ENCODE data around the gene PLD6.
A peak's percentile ranks its signal among the peaks of the same experiment; 100 is the strongest.

Gene PLD6

GRCh38 chr17:17224137-17224536 is 18.0 kb upstream of the PLD6 start:
- H3K4me3 ChIP-seq (ENCODE audit: low read length): no peak overlapping the region
- H3K36me3 ChIP-seq (ENCODE audit: insufficient read depth, low read length): peaks cover 88% of the 10 kb centered on the region
- H3K4me1 ChIP-seq (ENCODE audit: control insufficient read depth, insufficient read depth, low read length): no peaks in the 10 kb centered on the region
- no peak overlapping the region for H3K9ac ChIP-seq (ENCODE audit: low read depth, low read length)
- no peaks in the 10 kb centered on the region for H3K9me3 ChIP-seq (replicated peaks; ENCODE audit: low read length)
- H3K4me2 ChIP-seq (ENCODE audit: low read length): no peak overlapping the region
- no peaks in the 10 kb centered on the region for H3K27me3 ChIP-seq (ENCODE audit: control insufficient read depth, insufficient read depth, low read length)

DNA sequence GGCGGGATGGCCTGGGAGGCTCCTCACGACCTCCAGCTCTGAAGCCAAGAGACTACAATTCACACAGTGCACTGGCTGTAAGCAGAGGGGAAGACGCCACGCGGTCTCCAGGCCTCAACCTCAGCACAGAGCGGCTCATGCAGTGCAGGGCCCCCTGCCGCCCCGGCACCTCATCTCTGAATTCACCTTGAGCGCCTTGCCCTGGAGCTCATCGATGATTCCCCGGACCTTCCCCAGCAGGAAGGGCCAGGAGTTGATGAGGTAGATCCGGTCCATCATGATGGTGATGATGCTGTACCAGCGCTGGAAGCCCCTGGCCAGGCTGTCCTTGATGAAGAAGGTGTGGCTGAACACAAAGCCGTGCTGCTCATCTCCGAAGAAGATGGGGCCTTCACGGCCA is 17.6 kb upstream of the PLD6 start:
- peaks cover 87% of the 10 kb centered on the region for H3K36me3 ChIP-seq (ENCODE audit: insufficient read depth, low read length)
- no peak overlapping the region for H3K4me2 ChIP-seq (ENCODE audit: low read length)
- no peak overlapping the region for H3K9ac ChIP-seq (ENCODE audit: low read depth, low read length)
- no peaks in the 10 kb centered on the region for H3K9me3 ChIP-seq (replicated peaks; ENCODE audit: low read length)
- H3K4me1 ChIP-seq (ENCODE audit: control insufficient read depth, insufficient read depth, low read length): no peaks in the 10 kb centered on the region
- no peaks in the 10 kb centered on the region for H3K27me3 ChIP-seq (ENCODE audit: control insufficient read depth, insufficient read depth, low read length)
- no peak overlapping the region for H3K4me3 ChIP-seq (ENCODE audit: low read length)

GRCh38 chr17:17221329-17221728 is 15.2 kb upstream of the PLD6 start:
- Histone ChIP-seq H3K9me3 (replicated peaks; ENCODE audit: low read length) (no peaks in the 10 kb centered on the region), H3K4me1 (ENCODE audit: control insufficient read depth, insufficient read depth, low read length) (no peaks in the 10 kb centered on the region), H3K4me2 (ENCODE audit: low read length) (no peak overlapping the region), H3K27me3 (ENCODE audit: control insufficient read depth, insufficient read depth, low read length) (no peaks in the 10 kb centered on the region), H3K4me3 (ENCODE audit: low read length) (no peak overlapping the region), H3K9ac (ENCODE audit: low read depth, low read length) (no peak overlapping the region), H3K36me3 (ENCODE audit: insufficient read depth, low read length) (peaks cover 90% of the 10 kb centered on the region)

GRCh38 chr17:17220529-17220928 is 14.4 kb upstream of the PLD6 start:
- no peaks in the 10 kb centered on the region for H3K9me3 ChIP-seq (replicated peaks; ENCODE audit: low read length)
- peaks cover 90% of the 10 kb centered on the region for H3K36me3 ChIP-seq (ENCODE audit: insufficient read depth, low read length)
- no peak overlapping the region for H3K9ac ChIP-seq (ENCODE audit: low read depth, low read length)
- H3K27me3 ChIP-seq (ENCODE audit: control insufficient read depth, insufficient read depth, low read length): no peaks in the 10 kb centered on the region
- no peak overlapping the region for H3K4me3 ChIP-seq (ENCODE audit: low read length)
- H3K4me1 ChIP-seq (ENCODE audit: control insufficient read depth, insufficient read depth, low read length): no peaks in the 10 kb centered on the region
- H3K4me2 ChIP-seq (ENCODE audit: low read length): no peak overlapping the region

DNA sequence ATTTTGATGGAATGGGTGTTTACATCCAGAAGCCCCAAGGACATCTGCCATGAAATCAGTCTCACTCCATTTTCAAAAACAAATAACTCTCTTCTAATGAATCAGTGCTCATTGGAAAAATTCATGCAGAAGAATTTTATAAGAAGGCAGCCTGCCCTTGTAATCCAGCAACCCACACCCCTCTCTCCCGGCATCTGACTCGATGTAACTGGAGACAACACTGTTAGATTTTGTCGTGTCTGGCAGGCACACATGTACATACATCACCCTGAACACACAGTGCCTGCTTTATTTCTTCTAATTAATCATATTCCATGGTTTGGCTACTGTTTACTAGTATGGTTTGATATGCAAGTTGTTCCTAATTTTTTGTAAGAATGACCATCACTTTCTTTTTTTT is 11.9 kb upstream of the PLD6 start:
- Histone ChIP-seq H3K9me3 (replicated peaks; ENCODE audit: low read length) (no peaks in the 10 kb centered on the region), H3K9ac (ENCODE audit: low read depth, low read length) (no peak overlapping the region), H3K4me1 (ENCODE audit: control insufficient read depth, insufficient read depth, low read length) (no peaks in the 10 kb centered on the region), H3K27me3 (ENCODE audit: control insufficient read depth, insufficient read depth, low read length) (no peaks in the 10 kb centered on the region), H3K4me2 (ENCODE audit: low read length) (no peak overlapping the region), H3K4me3 (ENCODE audit: low read length) (no peak overlapping the region), H3K36me3 (ENCODE audit: insufficient read depth, low read length) (peaks cover 89% of the 10 kb centered on the region)

DNA sequence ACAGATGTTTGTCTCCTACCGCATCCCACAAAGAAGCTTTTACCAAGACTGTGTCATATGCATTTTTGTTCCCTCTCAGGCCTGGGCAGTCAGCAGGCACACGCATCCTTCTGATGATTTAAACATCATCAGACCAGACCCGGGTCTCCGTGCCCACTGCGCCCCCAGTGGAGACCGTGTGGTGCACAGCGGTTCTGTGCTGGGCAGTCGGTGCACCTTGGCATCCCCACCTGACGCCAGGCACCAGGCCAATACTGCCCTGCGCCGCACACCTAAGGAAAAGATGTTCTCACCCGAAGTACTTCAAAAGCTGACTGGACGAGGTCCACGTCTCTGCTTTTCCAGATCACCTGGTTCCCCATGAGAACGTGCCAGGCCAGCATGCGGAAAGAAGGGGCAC is 10.6 kb upstream of the PLD6 start:
- Histone ChIP-seq H3K27me3 (ENCODE audit: control insufficient read depth, insufficient read depth, low read length) (no peaks in the 10 kb centered on the region), H3K4me2 (ENCODE audit: low read length) (no peak overlapping the region), H3K9me3 (replicated peaks; ENCODE audit: low read length) (no peaks in the 10 kb centered on the region), H3K9ac (ENCODE audit: low read depth, low read length) (no peak overlapping the region), H3K4me1 (ENCODE audit: control insufficient read depth, insufficient read depth, low read length) (no peaks in the 10 kb centered on the region), H3K4me3 (ENCODE audit: low read length) (no peak overlapping the region), H3K36me3 (ENCODE audit: insufficient read depth, low read length) (peaks cover 83% of the 10 kb centered on the region)

DNA sequence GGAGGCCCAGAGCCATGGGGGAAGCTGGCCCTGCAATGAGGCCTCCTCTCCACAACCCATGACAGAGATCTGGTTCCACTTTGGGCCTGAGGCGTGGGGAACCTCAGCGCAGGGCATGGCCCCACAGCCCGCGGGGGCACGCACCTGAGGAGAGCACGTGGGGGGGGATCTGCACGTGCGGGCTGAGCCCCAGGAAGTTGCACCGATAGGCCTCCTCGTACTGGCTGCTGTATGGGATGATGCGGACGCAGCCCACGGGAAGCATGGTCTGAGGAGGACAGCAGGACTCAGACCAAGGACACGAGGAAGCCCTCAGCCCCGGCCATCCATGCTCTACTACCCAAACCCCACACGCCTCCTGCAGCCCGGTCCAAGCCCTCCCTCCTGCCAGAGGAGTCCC is 10.1 kb upstream of the PLD6 start:
- Histone ChIP-seq H3K4me3 (ENCODE audit: low read length) (no peak overlapping the region), H3K36me3 (ENCODE audit: insufficient read depth, low read length) (peaks cover 83% of the 10 kb centered on the region), H3K4me1 (ENCODE audit: control insufficient read depth, insufficient read depth, low read length) (peaks cover 3% of the 10 kb centered on the region), H3K27me3 (ENCODE audit: control insufficient read depth, insufficient read depth, low read length) (no peaks in the 10 kb centered on the region), H3K4me2 (ENCODE audit: low read length) (no peak overlapping the region), H3K9me3 (replicated peaks; ENCODE audit: low read length) (no peaks in the 10 kb centered on the region), H3K9ac (ENCODE audit: low read depth, low read length) (no peak overlapping the region)

DNA sequence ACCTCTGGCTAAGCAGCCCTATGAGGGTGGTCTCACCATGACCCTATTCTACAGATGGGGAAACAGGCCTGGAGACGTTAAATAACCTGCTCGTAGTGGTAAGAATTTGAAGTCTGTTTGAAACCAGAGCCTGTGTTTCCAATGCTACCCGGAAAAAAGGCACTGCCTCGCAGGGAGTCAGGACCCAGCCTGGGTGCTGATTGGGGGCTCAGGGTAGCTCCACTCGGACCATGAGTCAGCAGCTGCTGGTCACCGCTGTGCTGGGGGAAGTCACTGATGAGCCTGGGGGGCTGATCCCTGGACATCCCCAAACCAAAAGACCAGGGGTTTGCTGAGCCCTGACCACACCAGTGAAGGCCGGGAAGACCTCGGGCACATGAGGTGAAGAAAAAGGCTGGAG is 9.4 kb upstream of the PLD6 start:
- Histone ChIP-seq H3K27me3 (ENCODE audit: control insufficient read depth, insufficient read depth, low read length) (no peaks in the 10 kb centered on the region), H3K4me1 (ENCODE audit: control insufficient read depth, insufficient read depth, low read length) (peaks cover 6% of the 10 kb centered on the region), H3K4me2 (ENCODE audit: low read length) (no peak overlapping the region), H3K9ac (ENCODE audit: low read depth, low read length) (no peak overlapping the region), H3K9me3 (replicated peaks; ENCODE audit: low read length) (no peaks in the 10 kb centered on the region), H3K4me3 (ENCODE audit: low read length) (no peak overlapping the region), H3K36me3 (ENCODE audit: insufficient read depth, low read length) (peaks cover 80% of the 10 kb centered on the region)

DNA sequence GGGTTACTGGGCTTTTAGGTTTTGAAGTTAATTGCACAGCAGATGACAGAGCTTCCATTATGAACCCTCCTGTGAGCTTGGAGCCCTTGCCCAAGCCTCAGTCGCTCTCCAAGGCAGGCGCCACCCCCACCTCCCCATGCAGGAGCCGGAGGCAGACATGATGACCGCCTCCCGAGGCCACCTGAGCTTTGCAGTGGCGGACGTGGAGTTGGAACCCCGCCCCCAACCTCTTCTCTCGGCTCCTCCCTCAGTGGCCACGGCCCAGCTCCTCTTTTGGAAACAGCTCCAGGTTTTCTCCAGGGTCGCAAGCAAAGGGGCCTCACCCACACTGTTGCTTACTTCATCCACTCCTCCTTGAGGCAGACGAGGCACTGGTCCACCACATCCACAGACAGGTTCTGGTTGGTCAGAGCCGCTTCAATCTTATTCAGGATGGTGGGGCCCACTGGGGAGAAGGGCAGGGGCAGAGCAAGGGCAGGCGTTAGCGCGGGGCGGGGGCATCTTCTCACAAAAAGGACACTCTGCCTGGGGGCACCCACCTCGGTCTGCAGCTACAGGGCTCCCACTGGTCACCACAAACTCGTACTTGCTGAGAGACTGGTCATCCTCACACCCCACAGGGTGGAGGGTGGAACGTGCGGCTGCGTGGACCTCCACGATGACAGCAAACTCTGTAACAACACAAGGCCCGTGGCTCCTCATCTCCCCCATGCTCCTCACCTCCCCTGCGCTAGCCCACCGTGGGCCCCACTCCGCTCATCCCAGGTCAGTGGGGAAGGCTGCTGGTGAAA is 8.7 kb upstream of the PLD6 start:
- Histone ChIP-seq H3K4me1 (ENCODE audit: control insufficient read depth, insufficient read depth, low read length) (peaks cover 6% of the 10 kb centered on the region), H3K4me2 (ENCODE audit: low read length) (no peak overlapping the region), H3K27me3 (ENCODE audit: control insufficient read depth, insufficient read depth, low read length) (no peaks in the 10 kb centered on the region), H3K4me3 (ENCODE audit: low read length) (no peak overlapping the region), H3K9me3 (replicated peaks; ENCODE audit: low read length) (no peaks in the 10 kb centered on the region), H3K36me3 (ENCODE audit: insufficient read depth, low read length) (peaks cover 73% of the 10 kb centered on the region), H3K9ac (ENCODE audit: low read depth, low read length) (no peak overlapping the region)

DNA sequence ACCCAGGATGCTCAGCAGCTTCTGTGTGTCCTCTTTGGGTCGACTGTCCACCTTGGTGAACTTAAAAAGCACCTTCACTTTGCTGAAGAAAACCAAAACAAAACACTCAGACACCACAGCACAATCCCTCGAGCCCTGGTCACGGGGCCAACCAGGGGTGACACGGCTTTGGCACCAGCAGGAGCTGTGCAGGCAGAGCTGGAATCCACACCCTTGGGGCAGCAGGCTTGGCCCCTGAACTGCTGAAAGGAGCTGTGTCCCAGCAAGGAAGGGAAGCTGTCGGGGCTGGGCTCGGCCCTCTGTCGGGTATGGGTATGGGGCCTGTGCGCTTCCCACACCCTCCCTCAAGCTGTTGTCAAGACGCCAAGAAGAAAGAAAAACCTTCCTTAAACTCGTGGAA is 7.6 kb upstream of the PLD6 start:
- Histone ChIP-seq H3K4me2 (ENCODE audit: low read length) (no peak overlapping the region), H3K27me3 (ENCODE audit: control insufficient read depth, insufficient read depth, low read length) (no peaks in the 10 kb centered on the region), H3K9me3 (replicated peaks; ENCODE audit: low read length) (no peaks in the 10 kb centered on the region), H3K9ac (ENCODE audit: low read depth, low read length) (no peak overlapping the region), H3K36me3 (ENCODE audit: insufficient read depth, low read length) (peaks cover 66% of the 10 kb centered on the region), H3K4me3 (ENCODE audit: low read length) (no peak overlapping the region), H3K4me1 (ENCODE audit: control insufficient read depth, insufficient read depth, low read length) (peaks cover 6% of the 10 kb centered on the region)

DNA sequence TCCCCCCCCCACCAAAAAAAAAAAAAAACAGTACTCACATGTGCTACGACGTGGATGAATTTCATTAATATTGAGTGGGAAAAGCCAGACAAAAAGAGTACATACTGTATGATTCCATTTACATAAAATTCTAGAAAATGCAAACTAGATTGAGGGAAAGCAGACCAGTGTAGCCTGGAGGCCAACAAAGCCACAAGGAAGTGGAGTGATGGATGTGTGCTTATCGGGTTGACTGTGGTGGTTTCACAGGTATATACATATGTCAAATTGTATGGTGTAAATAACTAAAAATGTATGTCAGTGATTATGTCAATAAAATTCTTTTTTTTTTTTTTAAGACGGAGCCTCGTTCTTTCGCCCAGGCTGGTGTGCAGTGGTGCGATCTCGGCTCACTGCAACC is 1.9 kb upstream of the PLD6 start:
- H3K4me3 ChIP-seq (ENCODE audit: low read length): no peak overlapping the region
- no peaks in the 10 kb centered on the region for H3K9me3 ChIP-seq (replicated peaks; ENCODE audit: low read length)
- H3K27me3 ChIP-seq (ENCODE audit: control insufficient read depth, insufficient read depth, low read length): no peaks in the 10 kb centered on the region
- no peak overlapping the region for H3K9ac ChIP-seq (ENCODE audit: low read depth, low read length)
- H3K36me3 ChIP-seq (ENCODE audit: insufficient read depth, low read length): peaks cover 12% of the 10 kb centered on the region
- peaks cover 43% of the 10 kb centered on the region for H3K4me1 ChIP-seq (ENCODE audit: control insufficient read depth, insufficient read depth, low read length)
- no peak overlapping the region for H3K4me2 ChIP-seq (ENCODE audit: low read length)

DNA sequence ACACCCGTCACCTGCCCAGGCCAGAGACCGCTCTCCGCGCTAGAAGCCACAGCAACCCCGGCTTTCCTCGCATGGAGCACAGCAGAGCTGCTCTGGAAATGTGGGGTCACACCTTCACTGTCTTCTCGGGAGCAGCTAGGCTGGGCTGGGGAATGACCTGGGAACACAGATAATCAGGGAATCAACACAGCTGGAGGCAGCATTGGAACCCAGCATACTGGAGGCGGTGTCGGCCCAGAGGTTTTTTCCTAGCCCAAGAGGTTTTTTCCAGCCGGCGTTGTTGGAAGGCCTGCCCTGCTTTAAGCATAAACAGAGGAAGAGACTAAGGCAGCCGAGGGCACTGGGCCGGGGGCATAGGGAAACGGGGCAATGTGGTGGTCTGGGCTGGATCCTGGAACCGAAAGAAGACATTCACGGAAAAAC is 791 bp upstream of the PLD6 start:
- no peak overlapping the region for H3K4me3 ChIP-seq (ENCODE audit: low read length)
- H3K9me3 ChIP-seq (replicated peaks; ENCODE audit: low read length): no peaks in the 10 kb centered on the region
- H3K9ac ChIP-seq (ENCODE audit: low read depth, low read length): peak overlapping the region; percentile 1
- H3K36me3 ChIP-seq (ENCODE audit: insufficient read depth, low read length): peaks cover 9% of the 10 kb centered on the region
- peaks cover 43% of the 10 kb centered on the region for H3K4me1 ChIP-seq (ENCODE audit: control insufficient read depth, insufficient read depth, low read length)
- H3K4me2 ChIP-seq (ENCODE audit: low read length): peak overlapping the region; percentile 98
- no peaks in the 10 kb centered on the region for H3K27me3 ChIP-seq (ENCODE audit: control insufficient read depth, insufficient read depth, low read length)

Measured in skeletal muscle satellite cell (primary cell).